ENCODE data around the gene RAD18. TPM values are rescaled to one million over a fixed set of nuclear protein-coding genes. Genes with fewer than 3 reads are reported as not detected.
A peak's percentile ranks its signal among the peaks of the same experiment; 100 is the strongest.

Gene RAD18
- polyA plus RNA-seq, 4 donors = 5.5 to 16.3 (median 8.1) TPM

DNA sequence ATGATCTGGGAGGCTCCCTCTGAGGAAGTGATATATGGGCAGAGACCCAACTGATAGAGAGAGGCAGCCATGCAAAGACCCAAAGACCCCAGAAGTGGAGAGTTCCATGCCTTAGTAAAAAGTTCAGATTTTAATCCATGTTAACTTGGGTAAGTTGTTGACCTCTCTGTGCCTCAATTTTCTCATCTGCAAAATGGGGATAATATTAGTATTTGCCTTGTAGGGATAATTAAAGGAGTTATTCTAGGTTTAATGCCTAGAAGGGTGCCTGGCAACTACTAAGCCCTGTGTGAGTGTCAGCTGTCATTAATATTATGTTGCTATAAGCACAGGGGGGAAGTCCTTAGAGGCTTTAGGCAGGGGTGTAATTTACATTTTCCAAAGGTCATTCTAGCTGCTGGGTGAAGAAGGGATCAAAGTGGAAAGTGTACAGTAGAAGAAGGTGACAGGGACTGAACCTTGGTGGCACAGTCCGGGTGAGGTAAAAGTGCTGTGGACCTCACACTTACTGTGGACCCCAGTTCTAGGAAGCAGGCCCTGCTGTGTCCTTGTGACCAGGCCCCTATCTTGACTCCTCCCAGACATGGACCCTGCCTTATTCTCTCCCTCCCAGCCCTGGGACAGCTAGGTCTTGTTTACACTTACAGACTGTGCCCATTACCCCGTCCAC, 3.0 kb upstream of the RAD18 start:
- H3K27ac ChIP-seq (ENCODE audit: low read depth in 1 of 3, low read length in 2 of 3) = peak overlapping the region; percentile 15 to 92 (median 87)
- FAIRE-seq (no peak), DNase-seq (peak; percentile 42 to 77)

GRCh38 chr3:8964436-8965370, 1.4 kb upstream of the RAD18 start:
- peaks cover 0 to 2% (median 0%) of the 10 kb centered on the region in 3 donors for H3K36me3 ChIP-seq (ENCODE audit: control insufficient read depth in 3 of 3, insufficient read depth in 2 of 3, low read depth in 1 of 3, low read length in 3 of 3)
- no peak overlapping the region for H3K4me3 ChIP-seq (ENCODE audit: low read depth in 1 of 3, low read length in 3 of 3)
- no peaks in the 10 kb centered on the region for H3K9me3 ChIP-seq (ENCODE audit: control insufficient read depth in 2 of 2, insufficient read depth in 1 of 2, low read depth in 1 of 2, low read length in 1 of 2)
- H3K27me3 ChIP-seq (ENCODE audit: control insufficient read depth in 3 of 3, insufficient read depth in 3 of 3, low read length in 3 of 3) = no peaks in the 10 kb centered on the region
- peak overlapping the region; percentile 87 to 92 (median 90) for H3K27ac ChIP-seq (ENCODE audit: low read depth in 1 of 3, low read length in 2 of 3)
- peak; percentile 78 to 94 for DNase-seq
- H3K4me1 ChIP-seq (ENCODE audit: control insufficient read depth in 3 of 3, insufficient read depth in 2 of 3, low read depth in 1 of 3, low read length in 2 of 3) = peaks cover 6 to 56% (median 6%) of the 10 kb centered on the region in 3 donors
- FAIRE-seq = no peak
- 26 to 65% (median 37%) methylated on average over 11 of the region's 11 CpGs for WGBS, 3 donors

More for the DNA sequence above, 3.0 kb upstream of the RAD18 start:
- no peaks in the 10 kb centered on the region for H3K9me3 ChIP-seq (ENCODE audit: control insufficient read depth in 2 of 2, insufficient read depth in 1 of 2, low read depth in 1 of 2, low read length in 1 of 2)
- 25 to 63% (median 40%) methylated on average over 2 of the region's 2 CpGs for WGBS, 3 donors
- no peak overlapping the region for H3K4me3 ChIP-seq (ENCODE audit: low read depth in 1 of 3, low read length in 3 of 3)
- H3K4me1 ChIP-seq (ENCODE audit: control insufficient read depth in 3 of 3, insufficient read depth in 2 of 3, low read depth in 1 of 3, low read length in 2 of 3) = peaks cover 6 to 59% (median 6%) of the 10 kb centered on the region in 3 donors
- no peaks in the 10 kb centered on the region for H3K36me3 ChIP-seq (ENCODE audit: control insufficient read depth in 3 of 3, insufficient read depth in 2 of 3, low read depth in 1 of 3, low read length in 3 of 3)
- H3K27me3 ChIP-seq (ENCODE audit: control insufficient read depth in 3 of 3, insufficient read depth in 3 of 3, low read length in 3 of 3) = no peaks in the 10 kb centered on the region

- peaks cover 6 to 35% (median 6%) of the 10 kb centered on the region in 3 donors for H3K4me1 ChIP-seq (ENCODE audit: control insufficient read depth in 3 of 3, insufficient read depth in 2 of 3, low read depth in 1 of 3, low read length in 2 of 3)
- WGBS, 3 donors = 27 to 30% (median 28%) methylated on average over 6 of the region's 6 CpGs
- no peak overlapping the region for H3K27ac ChIP-seq (ENCODE audit: low read depth in 1 of 3, low read length in 2 of 3)
- FAIRE-seq (no peak), DNase-seq (no peak)
- peaks cover 0 to 8% (median 2%) of the 10 kb centered on the region in 3 donors for H3K36me3 ChIP-seq (ENCODE audit: control insufficient read depth in 3 of 3, insufficient read depth in 2 of 3, low read depth in 1 of 3, low read length in 3 of 3)
- H3K9me3 ChIP-seq (ENCODE audit: control insufficient read depth in 2 of 2, insufficient read depth in 1 of 2, low read depth in 1 of 2, low read length in 1 of 2) = no peaks in the 10 kb centered on the region
- H3K4me3 ChIP-seq (ENCODE audit: low read depth in 1 of 3, low read length in 3 of 3) = peak overlapping the region in 2 of 3 donors; percentile 61 to 88
- no peaks in the 10 kb centered on the region for H3K27me3 ChIP-seq (ENCODE audit: control insufficient read depth in 3 of 3, insufficient read depth in 3 of 3, low read length in 3 of 3)
These were observed 928 bp downstream of the RAD18 start for GRCh38 chr3:8962226-8962861.

DNA sequence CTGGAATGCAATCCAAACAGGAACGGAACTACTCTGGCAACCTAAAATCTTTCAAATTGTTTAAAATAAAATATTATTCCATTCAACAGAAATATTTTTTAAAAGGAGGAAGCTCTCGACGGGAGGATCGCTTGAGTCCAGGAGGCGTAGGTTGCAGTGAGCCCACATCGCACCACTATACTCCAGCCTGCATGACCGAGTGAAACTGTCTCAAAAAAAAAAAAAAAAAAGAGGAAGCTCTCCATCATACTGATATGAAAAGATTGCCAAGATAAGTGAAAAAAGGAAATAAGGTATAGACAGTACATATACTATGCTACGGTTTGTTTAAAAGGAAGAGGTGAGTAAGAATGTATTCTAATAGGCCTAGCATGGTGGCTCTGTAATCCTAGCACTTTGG, 3.6 kb downstream of the RAD18 start:
- Histone ChIP-seq H3K9me3 (ENCODE audit: control insufficient read depth in 2 of 2, insufficient read depth in 1 of 2, low read depth in 1 of 2, low read length in 1 of 2) (no peaks in the 10 kb centered on the region), H3K36me3 (ENCODE audit: control insufficient read depth in 3 of 3, insufficient read depth in 2 of 3, low read depth in 1 of 3, low read length in 3 of 3) (peaks cover 0 to 10% (median 9%) of the 10 kb centered on the region in 3 donors), H3K27ac (ENCODE audit: low read depth in 1 of 3, low read length in 2 of 3) (no peak overlapping the region), H3K4me1 (ENCODE audit: control insufficient read depth in 3 of 3, insufficient read depth in 2 of 3, low read depth in 1 of 3, low read length in 2 of 3) (peaks cover 6 to 16% (median 6%) of the 10 kb centered on the region in 3 donors), H3K27me3 (ENCODE audit: control insufficient read depth in 3 of 3, insufficient read depth in 3 of 3, low read length in 3 of 3) (no peaks in the 10 kb centered on the region), H3K4me3 (ENCODE audit: low read depth in 1 of 3, low read length in 3 of 3) (no peak overlapping the region)
- FAIRE-seq (no peak), DNase-seq (no peak)
- WGBS, 3 donors = 75 to 91% (median 84%) methylated on average over 8 of the region's 8 CpGs

DNA sequence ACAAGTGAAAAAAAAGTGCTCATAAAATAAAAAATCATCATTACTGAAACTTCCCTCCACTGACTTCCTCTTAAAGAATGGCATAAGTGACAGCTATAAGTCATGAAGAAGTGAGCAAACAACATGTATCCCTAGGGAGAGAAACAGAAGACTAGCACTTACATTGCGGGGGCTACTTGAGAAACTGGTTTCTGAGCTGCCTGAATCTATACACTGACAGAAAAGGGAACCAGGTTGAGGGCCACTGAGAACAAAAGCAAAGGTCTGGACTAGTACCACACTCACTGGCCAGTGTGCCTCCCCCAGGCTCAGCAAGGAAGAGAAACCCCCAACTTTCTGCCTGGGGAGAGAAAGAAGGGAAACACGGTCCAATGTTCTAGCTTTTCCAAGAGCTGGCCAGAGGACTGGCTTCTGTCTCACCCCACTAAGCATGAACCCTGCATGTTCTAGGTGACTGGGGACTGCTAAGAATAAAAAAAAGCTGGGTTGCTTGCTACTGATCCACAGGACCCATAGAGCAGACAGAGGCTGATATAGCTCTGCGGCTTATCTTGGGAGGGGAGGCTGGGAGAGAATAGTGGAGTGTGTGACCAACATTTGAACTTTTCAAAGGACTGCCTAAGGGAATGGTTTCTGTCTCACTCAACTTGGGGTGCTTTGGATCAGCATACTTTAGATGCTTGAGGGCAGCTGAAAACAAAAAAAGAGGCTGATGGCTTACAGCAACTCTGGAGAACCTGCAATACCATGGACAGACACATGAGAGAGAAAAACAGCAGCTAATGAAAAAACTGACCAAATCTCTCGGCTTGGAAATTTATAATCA, 8.1 kb downstream of the RAD18 start:
- FAIRE-seq (no peak), DNase-seq (no peak)
- Histone ChIP-seq H3K27me3 (ENCODE audit: control insufficient read depth in 3 of 3, insufficient read depth in 3 of 3, low read length in 3 of 3) (no peaks in the 10 kb centered on the region), H3K4me1 (ENCODE audit: control insufficient read depth in 3 of 3, insufficient read depth in 2 of 3, low read depth in 1 of 3, low read length in 2 of 3) (no peaks in the 10 kb centered on the region), H3K9me3 (ENCODE audit: control insufficient read depth in 2 of 2, insufficient read depth in 1 of 2, low read depth in 1 of 2, low read length in 1 of 2) (no peaks in the 10 kb centered on the region), H3K27ac (ENCODE audit: low read depth in 1 of 3, low read length in 2 of 3) (no peak overlapping the region), H3K4me3 (ENCODE audit: low read depth in 1 of 3, low read length in 3 of 3) (no peak overlapping the region), H3K36me3 (ENCODE audit: control insufficient read depth in 3 of 3, insufficient read depth in 2 of 3, low read depth in 1 of 3, low read length in 3 of 3) (peaks cover 0 to 10% (median 9%) of the 10 kb centered on the region in 3 donors)
- 91 to 95% (median 92%) methylated on average over 4 of the region's 4 CpGs for WGBS, 3 donors

GRCh38 chr3:8953313-8953712, 10.0 kb downstream of the RAD18 start:
- Histone ChIP-seq H3K4me1 (ENCODE audit: control insufficient read depth in 3 of 3, insufficient read depth in 2 of 3, low read depth in 1 of 3, low read length in 2 of 3) (no peaks in the 10 kb centered on the region), H3K27ac (ENCODE audit: low read depth in 1 of 3, low read length in 2 of 3) (no peak overlapping the region), H3K36me3 (ENCODE audit: control insufficient read depth in 3 of 3, insufficient read depth in 2 of 3, low read depth in 1 of 3, low read length in 3 of 3) (peaks cover 0 to 9% (median 3%) of the 10 kb centered on the region in 3 donors), H3K9me3 (ENCODE audit: control insufficient read depth in 2 of 2, insufficient read depth in 1 of 2, low read depth in 1 of 2, low read length in 1 of 2) (no peaks in the 10 kb centered on the region), H3K27me3 (ENCODE audit: control insufficient read depth in 3 of 3, insufficient read depth in 3 of 3, low read length in 3 of 3) (no peaks in the 10 kb centered on the region), H3K4me3 (ENCODE audit: low read depth in 1 of 3, low read length in 3 of 3) (no peak overlapping the region)
- no peak for DNase-seq
- no peak for FAIRE-seq

DNA sequence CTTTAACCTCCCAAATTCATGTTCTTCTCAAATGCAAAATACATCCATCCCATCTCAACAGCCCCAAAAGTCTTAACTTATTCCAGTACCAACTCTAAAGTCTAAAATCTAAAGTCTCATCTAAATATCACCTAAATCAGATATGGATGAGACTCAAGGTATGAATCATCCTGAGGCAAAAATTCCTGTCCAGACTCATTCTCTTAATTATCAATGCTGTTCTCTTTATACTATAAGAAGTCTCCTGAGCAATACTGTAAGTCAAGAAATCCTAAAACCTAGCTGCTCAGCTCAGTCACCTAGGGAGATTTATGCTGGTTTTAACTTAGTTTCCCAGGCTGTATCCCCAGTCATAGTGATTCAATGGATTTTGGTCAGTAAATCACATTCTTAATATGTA, 11.1 kb downstream of the RAD18 start:
- Histone ChIP-seq H3K4me1 (ENCODE audit: control insufficient read depth in 3 of 3, insufficient read depth in 2 of 3, low read depth in 1 of 3, low read length in 2 of 3) (no peaks in the 10 kb centered on the region), H3K9me3 (ENCODE audit: control insufficient read depth in 2 of 2, insufficient read depth in 1 of 2, low read depth in 1 of 2, low read length in 1 of 2) (no peaks in the 10 kb centered on the region), H3K27me3 (ENCODE audit: control insufficient read depth in 3 of 3, insufficient read depth in 3 of 3, low read length in 3 of 3) (no peaks in the 10 kb centered on the region), H3K36me3 (ENCODE audit: control insufficient read depth in 3 of 3, insufficient read depth in 2 of 3, low read depth in 1 of 3, low read length in 3 of 3) (peaks cover 0 to 7% (median 3%) of the 10 kb centered on the region in 3 donors), H3K27ac (ENCODE audit: low read depth in 1 of 3, low read length in 2 of 3) (no peak overlapping the region), H3K4me3 (ENCODE audit: low read depth in 1 of 3, low read length in 3 of 3) (no peak overlapping the region)
- no peak for DNase-seq
- no peak for FAIRE-seq
